Neural progenitor cell (in vitro differentiated cells): ENCODE measurements around the gene NXPH2. TPM values are rescaled to one million over a fixed set of nuclear protein-coding genes. Genes with fewer than 3 reads are reported as not detected.

Experiments used
- DNase-seq: peaks from one replicate; pipeline ENCODE4 v3.0.0-alpha.2; 2016; ENCODE audit warnings: low spot score
- H2AFZ ChIP-seq: fragments of 200-600 bp; sonication (generic); replicated peaks from 2 replicates; pipeline ENCODE4 v1.6.1; 2016; ENCODE audit warnings: antibody characterized with exemption
- H3F3A ChIP-seq: fragments of 200-600 bp; sonication (generic); 2 replicates; pipeline ENCODE4 v1.6.1; 2016; ENCODE audit warnings: antibody characterized with exemption, low read depth
- H3K27ac ChIP-seq: fragments of 200-600 bp; sonication (generic); 2 replicates; pipeline ENCODE4 v1.5.1; 2016; ENCODE audit warnings: mild to moderate bottlenecking
- H3K27me3 ChIP-seq: fragments of 200-600 bp; sonication (generic); 2 replicates; pipeline ENCODE4 v1.6.1; 2016; ENCODE audit warnings: mild to moderate bottlenecking, moderate library complexity
- H3K36me3 ChIP-seq: fragments of 200-600 bp; sonication (generic); 2 replicates; pipeline ENCODE4 v1.5.1; 2016
- H3K4me1 ChIP-seq: fragments of 200-600 bp; sonication (generic); 2 replicates; pipeline ENCODE4 v1.6.1; 2016; ENCODE audit warnings: mixed run types
- H3K4me2 ChIP-seq: fragments of 200-600 bp; sonication (generic); 2 replicates; pipeline ENCODE4 v1.6.1; 2016
- H3K4me3 ChIP-seq: fragments of 200-600 bp; sonication (generic); 2 replicates; pipeline ENCODE4 v1.5.1; 2016
- H3K79me2 ChIP-seq: fragments of 200-600 bp; sonication (generic); 2 replicates; pipeline ENCODE4 v1.6.1; 2016; ENCODE audit warnings: low read depth
- H3K9ac ChIP-seq: fragments of 200-600 bp; sonication (generic); 2 replicates; pipeline ENCODE4 v1.6.1; 2016
- H3K9me3 ChIP-seq: fragments of 200-600 bp; sonication (generic); 2 replicates; pipeline ENCODE4 v1.5.1; 2016; ENCODE audit warnings: low read depth
- H4K20me1 ChIP-seq: fragments of 200-600 bp; sonication (generic); 2 replicates; pipeline ENCODE4 v1.6.1; 2016; ENCODE audit warnings: low read depth
- H3K27ac Mint-ChIP-seq: 3 replicates; pipeline ENCODE4 v1.8.0; 2021; ENCODE audit warnings: mixed read lengths
- H3K27me3 Mint-ChIP-seq: 2 replicates; pipeline ENCODE4 v1.8.0; 2022; ENCODE audit warnings: low read depth, mild to moderate bottlenecking, inconsistent platforms, moderate library complexity, mixed read lengths; ENCODE audit not compliant: insufficient read depth
- H3K36me3 Mint-ChIP-seq: 3 replicates; pipeline ENCODE4 v1.8.0; 2021; ENCODE audit warnings: mixed read lengths
- H3K4me1 Mint-ChIP-seq: 3 replicates; pipeline ENCODE4 v1.8.0; 2021; ENCODE audit warnings: mixed read lengths
- H3K4me3 Mint-ChIP-seq: 3 replicates; pipeline ENCODE4 v1.8.0; 2021; ENCODE audit warnings: mild to moderate bottlenecking, moderate library complexity, mixed read lengths
- H3K9me3 Mint-ChIP-seq: 3 replicates; pipeline ENCODE4 v1.8.0; 2020; ENCODE audit warnings: mixed read lengths
- EZH2 ChIP-seq: fragments of 200-600 bp; sonication (generic); IDR thresholded peaks from 2 replicates; pipeline ENCODE4 v1.6.1; 2017; ENCODE audit warnings: antibody characterized with exemption, mild to moderate bottlenecking, moderate library complexity
- EZH2phosphoT487 ChIP-seq: fragments of 200-600 bp; sonication (generic); IDR thresholded peaks from 2 replicates; pipeline ENCODE4 v1.6.1; 2017; ENCODE audit warnings: antibody characterized with exemption
- total RNA-seq: library from RNA; depleted of rRNA; stranded (reverse); fragments of >200 nt; gene quantifications from 2 replicates; pipeline ENCODE4 v1.2.3, GENCODE V29; 2015; ENCODE audit warnings: low replicate concordance
- TF ChIP-seq, protein P1 (sequence below): fragments of 200-600 bp; sonication (generic); IDR thresholded peaks from 2 replicates; pipeline ENCODE4 v1.5.1; 2017; ENCODE audit warnings: antibody characterized with exemption, mild to moderate bottlenecking

The NXPH2 gene
- total RNA-seq, 1 donor from 2014 or later = 4.3 TPM

DNA sequence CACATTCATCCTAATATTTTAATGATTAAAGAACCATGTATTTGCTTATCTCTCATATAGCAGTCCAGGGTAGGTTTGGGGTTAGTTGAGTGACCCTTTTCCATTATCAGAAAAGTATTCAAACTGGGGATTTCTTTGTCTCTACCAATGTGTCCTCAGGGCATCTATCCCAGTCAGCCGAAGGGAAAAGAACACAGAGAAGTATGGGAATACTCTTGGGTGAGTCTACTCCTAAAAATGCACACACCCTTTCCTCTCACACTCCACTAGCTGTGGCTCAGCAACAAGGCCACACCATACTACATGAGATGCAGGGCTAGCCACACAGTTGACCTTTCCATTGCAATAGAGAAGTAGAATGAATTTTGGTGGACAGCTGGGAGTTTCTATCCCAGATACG is 114.3 kb downstream of the NXPH2 start:
- no peak overlapping the region for H3K4me3 Mint-ChIP-seq
- no peaks in the 10 kb centered on the region for H3K27me3 ChIP-seq
- H3K9me3 Mint-ChIP-seq = no peaks in the 10 kb centered on the region
- TF ChIP-seq EZH2 (no peak), EZH2phosphoT487 (no peak)
- TF ChIP-seq, protein P1, sequence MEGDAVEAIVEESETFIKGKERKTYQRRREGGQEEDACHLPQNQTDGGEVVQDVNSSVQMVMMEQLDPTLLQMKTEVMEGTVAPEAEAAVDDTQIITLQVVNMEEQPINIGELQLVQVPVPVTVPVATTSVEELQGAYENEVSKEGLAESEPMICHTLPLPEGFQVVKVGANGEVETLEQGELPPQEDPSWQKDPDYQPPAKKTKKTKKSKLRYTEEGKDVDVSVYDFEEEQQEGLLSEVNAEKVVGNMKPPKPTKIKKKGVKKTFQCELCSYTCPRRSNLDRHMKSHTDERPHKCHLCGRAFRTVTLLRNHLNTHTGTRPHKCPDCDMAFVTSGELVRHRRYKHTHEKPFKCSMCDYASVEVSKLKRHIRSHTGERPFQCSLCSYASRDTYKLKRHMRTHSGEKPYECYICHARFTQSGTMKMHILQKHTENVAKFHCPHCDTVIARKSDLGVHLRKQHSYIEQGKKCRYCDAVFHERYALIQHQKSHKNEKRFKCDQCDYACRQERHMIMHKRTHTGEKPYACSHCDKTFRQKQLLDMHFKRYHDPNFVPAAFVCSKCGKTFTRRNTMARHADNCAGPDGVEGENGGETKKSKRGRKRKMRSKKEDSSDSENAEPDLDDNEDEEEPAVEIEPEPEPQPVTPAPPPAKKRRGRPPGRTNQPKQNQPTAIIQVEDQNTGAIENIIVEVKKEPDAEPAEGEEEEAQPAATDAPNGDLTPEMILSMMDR = no peak
- H3K4me1 ChIP-seq = no peaks in the 10 kb centered on the region
- no peak overlapping the region for H3K4me3 ChIP-seq
- no peaks in the 10 kb centered on the region for H3K9me3 ChIP-seq
- no peak overlapping the region for H3K9ac ChIP-seq
- no peaks in the 10 kb centered on the region for H3K27me3 Mint-ChIP-seq
- H2AFZ ChIP-seq = no peak overlapping the region
- no peaks in the 10 kb centered on the region for H3F3A ChIP-seq
- H3K4me1 Mint-ChIP-seq = no peaks in the 10 kb centered on the region
- no peak overlapping the region for H3K27ac Mint-ChIP-seq
- no peaks in the 10 kb centered on the region for H3K36me3 Mint-ChIP-seq
- no peaks in the 10 kb centered on the region for H4K20me1 ChIP-seq
- no peak overlapping the region for H3K4me2 ChIP-seq
- H3K79me2 ChIP-seq = no peaks in the 10 kb centered on the region
- H3K27ac ChIP-seq = no peak overlapping the region
- no peaks in the 10 kb centered on the region for H3K36me3 ChIP-seq
- no peak for DNase-seq

DNA sequence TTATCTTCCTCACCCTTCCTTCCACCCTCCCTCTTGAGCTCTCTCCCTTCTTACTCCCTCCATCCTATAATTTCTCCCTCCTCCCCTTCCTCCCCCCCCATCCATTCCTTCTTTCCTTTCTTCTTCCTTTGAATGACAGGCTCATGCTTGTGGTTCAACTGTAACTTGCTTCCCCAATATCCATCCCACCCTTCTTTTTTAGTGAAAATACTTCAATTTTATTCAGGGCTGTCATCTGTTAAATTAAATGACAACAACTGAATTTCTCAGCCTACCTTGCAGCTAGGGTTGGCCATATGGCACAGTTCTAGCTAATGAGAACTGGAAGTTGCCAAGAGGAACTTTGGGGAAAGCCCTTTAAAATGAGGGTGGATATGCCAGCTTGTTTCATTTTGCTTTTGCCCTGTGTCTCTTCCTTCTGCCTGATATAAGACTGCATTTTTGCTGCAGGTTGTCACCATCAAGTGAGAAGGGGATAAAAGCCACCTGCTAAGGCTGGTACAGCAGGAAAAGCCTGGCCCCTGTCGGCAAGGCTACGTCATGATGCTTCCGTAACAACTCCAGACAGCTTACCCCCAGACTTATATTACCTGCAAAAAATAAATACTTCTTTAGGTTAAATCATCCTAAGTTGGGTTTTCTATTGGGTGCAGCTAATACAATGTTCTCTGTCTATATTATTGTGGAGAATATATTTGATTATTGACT is 121.8 kb downstream of the NXPH2 start:
- Histone ChIP-seq H3K36me3 (no peaks in the 10 kb centered on the region), H4K20me1 (no peaks in the 10 kb centered on the region), H3K27ac (no peak overlapping the region), H3K4me3 (no peak overlapping the region), H3K27me3 (no peaks in the 10 kb centered on the region), H3K4me1 (no peaks in the 10 kb centered on the region), H3K9ac (no peak overlapping the region), H3K9me3 (no peaks in the 10 kb centered on the region), H3K79me2 (no peaks in the 10 kb centered on the region), H2AFZ (no peak overlapping the region), H3K4me2 (no peak overlapping the region), H3F3A (no peaks in the 10 kb centered on the region)
- DNase-seq = peak; percentile 34
- no peak for TF ChIP-seq EZH2
- TF ChIP-seq, protein P1 = peak; percentile 32
- no peaks in the 10 kb centered on the region for H3K36me3 Mint-ChIP-seq
- H3K4me1 Mint-ChIP-seq = no peaks in the 10 kb centered on the region
- H3K9me3 Mint-ChIP-seq = no peaks in the 10 kb centered on the region
- H3K27ac Mint-ChIP-seq = no peak overlapping the region
- no peaks in the 10 kb centered on the region for H3K27me3 Mint-ChIP-seq
- H3K4me3 Mint-ChIP-seq = no peak overlapping the region

DNA sequence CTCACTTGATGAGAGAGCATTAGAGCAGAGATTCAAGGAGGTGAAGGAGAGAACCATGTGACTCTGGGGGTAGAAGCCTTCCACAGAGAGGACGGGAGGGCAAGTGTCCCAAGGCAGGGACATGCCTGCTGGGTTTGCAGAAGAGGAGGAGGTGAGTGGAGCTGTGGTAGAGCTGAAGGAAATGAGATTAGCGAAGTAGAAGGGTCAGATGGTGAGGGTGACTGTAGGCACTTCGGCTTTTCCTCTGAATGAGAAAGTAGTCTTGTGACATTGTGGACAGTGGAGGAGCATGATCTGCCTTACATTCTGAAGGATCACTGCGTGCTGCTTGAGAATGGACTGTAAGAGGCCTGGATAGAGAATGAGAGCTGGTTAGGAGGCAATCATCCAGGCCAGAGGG is 126.0 kb downstream of the NXPH2 start:
- no peaks in the 10 kb centered on the region for H3K36me3 ChIP-seq
- DNase-seq = no peak
- no peak overlapping the region for H3K9ac ChIP-seq
- no peak overlapping the region for H3K4me2 ChIP-seq
- no peaks in the 10 kb centered on the region for H3F3A ChIP-seq
- no peaks in the 10 kb centered on the region for H3K27me3 Mint-ChIP-seq
- H3K9me3 Mint-ChIP-seq = no peaks in the 10 kb centered on the region
- no peak overlapping the region for H3K4me3 Mint-ChIP-seq
- H3K4me1 Mint-ChIP-seq = no peaks in the 10 kb centered on the region
- no peaks in the 10 kb centered on the region for H3K4me1 ChIP-seq
- H4K20me1 ChIP-seq = no peaks in the 10 kb centered on the region
- no peaks in the 10 kb centered on the region for H3K79me2 ChIP-seq
- no peak overlapping the region for H3K4me3 ChIP-seq
- H3K36me3 Mint-ChIP-seq = no peaks in the 10 kb centered on the region
- TF ChIP-seq, protein P1 = no peak
- TF ChIP-seq EZH2phosphoT487 (no peak), EZH2 (no peak)
- H2AFZ ChIP-seq = no peak overlapping the region
- H3K9me3 ChIP-seq = no peaks in the 10 kb centered on the region
- H3K27ac ChIP-seq = no peak overlapping the region
- H3K27me3 ChIP-seq = no peaks in the 10 kb centered on the region
- H3K27ac Mint-ChIP-seq = no peak overlapping the region
